ENCODE measurements around the gene RIF1.
"Not testable (repeated sequence)": the region's sequence is repeated elsewhere in the genome, so short reads cannot be mapped to it uniquely, and the experiment has no call there.

Gene RIF1

GRCh38 chr2:151417650-151418049, 7.9 kb downstream of the RIF1 start:
- no peak for DNase-seq

GRCh38 chr2:151421681-151422080, 12.0 kb downstream of the RIF1 start:
- DNase-seq: not testable (repeated sequence)

GRCh38 chr2:151422917-151423439, 13.3 kb downstream of the RIF1 start:
- DNase-seq: no peak

- DNase-seq: peak; percentile 54
These were observed 14.1 kb downstream of the RIF1 start for GRCh38 chr2:151423760-151424159.

GRCh38 chr2:151437630-151438029, 27.9 kb downstream of the RIF1 start:
- peak; percentile 38 for DNase-seq

GRCh38 chr2:151438506-151438905, 28.8 kb downstream of the RIF1 start:
- no peak for DNase-seq

- DNase-seq: no peak
These were observed 29.4 kb downstream of the RIF1 start for GRCh38 chr2:151439127-151439526.

- no peak for DNase-seq
These were observed 49.7 kb downstream of the RIF1 start for GRCh38 chr2:151459358-151459757.

GRCh38 chr2:151465771-151466170, 56.1 kb downstream of the RIF1 start:
- no peak for DNase-seq

GRCh38 chr2:151470556-151470955, 60.9 kb downstream of the RIF1 start:
- no peak for DNase-seq

- DNase-seq: no peak
These were observed 63.3 kb downstream of the RIF1 start for GRCh38 chr2:151472966-151473365.

- no peak for DNase-seq
These were observed 65.4 kb downstream of the RIF1 start for GRCh38 chr2:151475071-151475470.

GRCh38 chr2:151476287-151476686, 66.6 kb downstream of the RIF1 start:
- no peak for DNase-seq

GRCh38 chr2:151478011-151478410, 68.3 kb downstream of the RIF1 start:
- DNase-seq: no peak

- DNase-seq: no peak
These were observed 72.0 kb downstream of the RIF1 start for GRCh38 chr2:151481744-151482143.

- no peak for DNase-seq
These were observed 72.5 kb downstream of the RIF1 start for GRCh38 chr2:151482171-151482725.

GRCh38 chr2:151483546-151483945, 73.8 kb downstream of the RIF1 start:
- DNase-seq: no peak

GRCh38 chr2:151484100-151484499, 74.4 kb downstream of the RIF1 start:
- no peak for DNase-seq

GRCh38 chr2:151486053-151486452, 76.4 kb downstream of the RIF1 start:
- no peak for DNase-seq

- DNase-seq: no peak
These were observed 80.6 kb downstream of the RIF1 start for GRCh38 chr2:151490276-151490675.

GRCh38 chr2:151491496-151491895, 81.8 kb downstream of the RIF1 start:
- no peak for DNase-seq

GRCh38 chr2:151498178-151498577, 88.5 kb downstream of the RIF1 start:
- DNase-seq: no peak

GRCh38 chr2:151506170-151506569, 96.5 kb downstream of the RIF1 start:
- DNase-seq: no peak

- DNase-seq: no peak
These were observed 98.8 kb downstream of the RIF1 start for GRCh38 chr2:151508519-151508918.

- DNase-seq: no peak
These were observed 109.1 kb downstream of the RIF1 start for GRCh38 chr2:151518802-151519201.

All from CD4-positive, alpha-beta T cell treated with Interleukin-17A for 4 hours (primary cell).